GM12892 (cell line): ENCODE data around the gene GNPTG.

Source experiments
- POLR2A ChIP-seq: IDR thresholded peaks from 2 replicates; pipeline ENCODE4 v1.6.1; 2011; ENCODE audit warnings: low read depth, low read length, control low read depth
- POLR2AphosphoS5 ChIP-seq: IDR thresholded peaks from 2 replicates; pipeline ENCODE4 v1.6.1; 2011; ENCODE audit warnings: low read depth, low read length, control low read depth
- TAF1 ChIP-seq: IDR thresholded peaks from 2 replicates; pipeline ENCODE4 v1.6.1; 2011; ENCODE audit warnings: low read depth, mild to moderate bottlenecking, control low read depth, low read length, borderline replicate concordance

- TF ChIP-seq POLR2A: no peak
- TF ChIP-seq POLR2AphosphoS5: no peak
- no peak for TF ChIP-seq TAF1
Measured at GRCh38 chr16:1372292-1372950, 20.7 kb downstream of the GNPTG start.
